GM23248 (cell line): ENCODE measurements around the gene LPGAT1. TPM values are rescaled to one million over a fixed set of nuclear protein-coding genes. Genes with fewer than 3 reads are reported as not detected.

Experiments
- DNase-seq: peaks from one replicate; pipeline ENCODE4 v3.0.0-alpha.2; 2015
- H2AFZ ChIP-seq: fragments of 200-600 bp; sonication (generic); 2 replicates; pipeline ENCODE4 v1.6.1; 2016; ENCODE audit warnings: antibody characterized with exemption
- H3F3A ChIP-seq: fragments of 200-600 bp; sonication (generic); 2 replicates; pipeline ENCODE4 v1.6.1; 2016; ENCODE audit warnings: mild to moderate bottlenecking, antibody characterized with exemption, mixed run types; ENCODE audit not compliant: insufficient read depth
- H3K27ac ChIP-seq: fragments of 200-600 bp; sonication (generic); 2 replicates; pipeline ENCODE4 v1.5.1; 2016; ENCODE audit warnings: mild to moderate bottlenecking
- H3K27me3 ChIP-seq: fragments of 200-600 bp; sonication (generic); replicated peaks from 2 replicates; pipeline ENCODE4 v1.6.1; 2016; ENCODE audit warnings: mild to moderate bottlenecking; ENCODE audit not compliant: insufficient read depth
- H3K36me3 ChIP-seq: fragments of 200-600 bp; sonication (generic); 2 replicates; pipeline ENCODE4 v1.6.1; 2016; ENCODE audit warnings: low read depth, mild to moderate bottlenecking
- H3K4me1 ChIP-seq: fragments of 200-600 bp; sonication (generic); 2 replicates; pipeline ENCODE4 v1.6.1; 2016; ENCODE audit warnings: mild to moderate bottlenecking; ENCODE audit not compliant: insufficient read depth
- H3K4me2 ChIP-seq: fragments of 200-600 bp; sonication (generic); one replicate; pipeline ENCODE4 v1.6.1; 2016; ENCODE audit warnings: mild to moderate bottlenecking; ENCODE audit not compliant: unreplicated experiment
- H3K4me3 ChIP-seq: fragments of 200-600 bp; sonication (generic); 2 replicates; pipeline ENCODE4 v1.5.1; 2016; ENCODE audit warnings: mild to moderate bottlenecking
- H3K79me2 ChIP-seq: fragments of 200-600 bp; sonication (generic); 2 replicates; pipeline ENCODE4 v1.6.1; 2016; ENCODE audit warnings: mild to moderate bottlenecking; ENCODE audit not compliant: insufficient read depth
- H3K9ac ChIP-seq: fragments of 200-600 bp; sonication (generic); 2 replicates; pipeline ENCODE4 v1.6.1; 2016; ENCODE audit warnings: mild to moderate bottlenecking
- H3K9me2 ChIP-seq: fragments of 200-600 bp; sonication (generic); 2 replicates; pipeline ENCODE4 v1.6.1; 2016; ENCODE audit warnings: mixed run types, mild to moderate bottlenecking, moderate library complexity; ENCODE audit not compliant: insufficient read depth
- H3K9me3 ChIP-seq: fragments of 200-600 bp; sonication (generic); one replicate; pipeline ENCODE4 v1.6.1; 2017; ENCODE audit warnings: low read depth
- H4K20me1 ChIP-seq: fragments of 200-600 bp; sonication (generic); 2 replicates; pipeline ENCODE4 v1.6.0; 2016; ENCODE audit not compliant: insufficient read depth
- EZH2 ChIP-seq: fragments of 200-600 bp; sonication (generic); IDR thresholded peaks from 2 replicates; pipeline ENCODE4 v1.6.1; 2018; ENCODE audit warnings: antibody characterized with exemption, mild to moderate bottlenecking; ENCODE audit not compliant: insufficient read depth, poor library complexity, severe bottlenecking
- EZH2phosphoT487 ChIP-seq: fragments of 200-600 bp; sonication (generic); IDR thresholded peaks from 2 replicates; pipeline ENCODE4 v1.6.1; 2018; ENCODE audit warnings: antibody characterized with exemption, moderate library complexity, mild to moderate bottlenecking, low read depth; ENCODE audit not compliant: insufficient read depth
- WGBS, 2 experiments: methylation state at CpG; one replicate each; pipeline ENCODE4 v1.1.6; 2015 to 2017; ENCODE audit warnings: low lambda C conversion rate in 2 of 2, low coverage in 1 of 2; ENCODE audit errors: missing lambda C conversion rate in 2 of 2; 5-methylcytosine and 5-hydroxymethylcytosine counted together
- in situ Hi-C: fragments of 300-500 bp; cut with MboI; formaldehyde crosslinking; loops from 2 replicates; pipeline ENCODE4 v1.15.0; 2020
- polyA plus RNA-seq: library from polyadenylated mRNA; unstranded; fragments of >200 nt; fragmentation: Nextera tagmentation; extraction: Ambion mirVana; gene quantifications from 2 replicates; pipeline ENCODE4 v1.2.1, GENCODE V29; 2016
- total RNA-seq: library from RNA; depleted of rRNA; stranded (reverse); fragments of >200 nt; shearing (Covaris generic); gene quantifications from 2 replicates; pipeline ENCODE4 v1.2.3, GENCODE V29; 2014

LPGAT1 gene
- total and polyA plus RNA-seq, 2 experiments from 2014 or later: 13.5 to 62.4 TPM

GRCh38 chr1:211827051-211827450 lies 3.5 kb downstream of the LPGAT1 start:
- Histone ChIP-seq H3K4me3 (no peak overlapping the region), H3K27me3 (no peaks in the 10 kb centered on the region), H3K79me2 (peaks cover 51% of the 10 kb centered on the region), H3K9me2 (no peaks in the 10 kb centered on the region), H3K4me2 (no peak overlapping the region), H3F3A (peaks cover 22% of the 10 kb centered on the region), H4K20me1 (no peaks in the 10 kb centered on the region), H3K4me1 (peaks cover 18% of the 10 kb centered on the region), H3K9ac (no peak overlapping the region), H3K9me3 (no peaks in the 10 kb centered on the region), H2AFZ (no peak overlapping the region), H3K36me3 (no peaks in the 10 kb centered on the region; the same call in 1 of the 2 replicates), H3K27ac (no peak overlapping the region)
- TF ChIP-seq EZH2: no peak
- TF ChIP-seq EZH2phosphoT487: no peak
- DNase-seq: no peak
- in situ Hi-C loops: no loop called here

DNA sequence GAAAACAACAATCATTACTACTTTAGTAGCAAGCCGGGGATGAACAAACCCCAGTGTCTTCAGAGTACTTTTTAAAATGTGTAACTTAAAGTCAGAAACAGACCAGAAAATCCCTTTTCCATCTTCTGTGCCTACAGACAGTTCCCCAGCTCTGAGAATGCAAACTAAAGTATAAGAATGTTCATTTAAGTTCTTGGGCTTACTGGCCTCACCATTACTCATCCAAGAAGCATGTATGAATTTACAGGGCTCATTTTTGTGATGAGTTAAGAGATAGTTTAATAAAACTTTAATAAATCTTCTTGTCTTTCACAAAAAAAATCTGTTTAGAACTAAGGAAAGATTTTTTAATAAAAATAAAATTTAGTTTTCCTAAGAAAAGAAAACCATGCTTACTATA lies 4.6 kb downstream of the LPGAT1 start:
- H3K9me2 ChIP-seq: no peaks in the 10 kb centered on the region
- peaks cover 18% of the 10 kb centered on the region for H3K4me1 ChIP-seq
- peak overlapping the region; percentile 37 for H3K27ac ChIP-seq
- no peaks in the 10 kb centered on the region for H3K27me3 ChIP-seq
- H3F3A ChIP-seq: peaks cover 22% of the 10 kb centered on the region
- peak overlapping the region; percentile 38 for H3K4me2 ChIP-seq
- no peak for TF ChIP-seq EZH2
- TF ChIP-seq EZH2phosphoT487: no peak
- in situ Hi-C loops: no loop called here
- H3K79me2 ChIP-seq: peaks cover 56% of the 10 kb centered on the region
- no peak overlapping the region for H3K4me3 ChIP-seq
- no peaks in the 10 kb centered on the region for H3K9me3 ChIP-seq
- no peak overlapping the region for H2AFZ ChIP-seq
- H4K20me1 ChIP-seq: no peaks in the 10 kb centered on the region
- DNase-seq: peak; percentile 76
- no peak overlapping the region for H3K9ac ChIP-seq
- WGBS, 2 experiments: 91 to 94% methylated on average over 1 of the region's 1 CpG
- H3K36me3 ChIP-seq: no peaks in the 10 kb centered on the region; the same call in 1 of the 2 replicates

DNA sequence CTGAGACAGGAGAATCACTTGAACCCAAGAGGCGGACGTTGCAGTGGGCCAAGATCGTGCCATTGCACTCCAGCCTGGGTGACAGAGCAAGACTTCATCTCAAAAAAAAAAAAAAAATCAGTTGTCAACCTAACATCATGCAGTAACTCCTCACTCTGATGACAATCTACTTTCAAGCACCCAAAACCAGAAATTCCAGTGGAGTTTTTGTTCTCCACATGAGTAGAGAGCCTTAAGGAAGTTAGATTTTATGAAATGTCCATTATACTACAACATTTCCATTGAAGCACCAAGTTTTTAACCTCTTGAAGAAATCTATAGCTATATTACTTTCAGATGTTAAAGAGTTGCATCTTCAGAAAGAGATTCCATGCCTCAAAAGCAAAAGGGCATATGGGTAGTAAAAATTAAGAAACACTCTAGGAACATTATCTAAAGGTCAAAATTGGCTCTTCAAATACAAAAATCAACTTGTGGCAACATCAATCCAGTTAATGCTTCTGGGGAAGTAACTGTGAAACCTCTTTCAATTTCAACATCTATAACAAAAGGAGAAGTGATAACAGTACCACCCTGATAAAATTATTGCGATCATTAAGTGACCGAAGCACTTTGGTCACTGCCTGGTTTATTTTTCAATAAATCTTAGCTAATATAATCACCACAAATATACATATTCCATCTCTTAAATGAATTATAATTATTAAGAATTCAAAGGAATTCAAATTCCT lies 7.7 kb downstream of the LPGAT1 start:
- peaks cover 8% of the 10 kb centered on the region; the same call in 1 of the 2 replicates for H3K36me3 ChIP-seq
- H3K9me3 ChIP-seq: no peaks in the 10 kb centered on the region
- H4K20me1 ChIP-seq: no peaks in the 10 kb centered on the region
- peaks cover 15% of the 10 kb centered on the region for H3F3A ChIP-seq
- no peak overlapping the region for H3K9ac ChIP-seq
- H2AFZ ChIP-seq: no peak overlapping the region
- no peak overlapping the region for H3K27ac ChIP-seq
- DNase-seq: no peak
- H3K4me1 ChIP-seq: peaks cover 10% of the 10 kb centered on the region
- no peaks in the 10 kb centered on the region for H3K9me2 ChIP-seq
- TF ChIP-seq EZH2 (no peak), EZH2phosphoT487 (no peak)
- no peaks in the 10 kb centered on the region for H3K27me3 ChIP-seq
- H3K4me2 ChIP-seq: no peak overlapping the region
- H3K79me2 ChIP-seq: peaks cover 66% of the 10 kb centered on the region
- 97% methylated on average over 5 of the region's 5 CpGs for WGBS, 2 experiments
- in situ Hi-C loops: no loop called here
- H3K4me3 ChIP-seq: no peak overlapping the region

DNA sequence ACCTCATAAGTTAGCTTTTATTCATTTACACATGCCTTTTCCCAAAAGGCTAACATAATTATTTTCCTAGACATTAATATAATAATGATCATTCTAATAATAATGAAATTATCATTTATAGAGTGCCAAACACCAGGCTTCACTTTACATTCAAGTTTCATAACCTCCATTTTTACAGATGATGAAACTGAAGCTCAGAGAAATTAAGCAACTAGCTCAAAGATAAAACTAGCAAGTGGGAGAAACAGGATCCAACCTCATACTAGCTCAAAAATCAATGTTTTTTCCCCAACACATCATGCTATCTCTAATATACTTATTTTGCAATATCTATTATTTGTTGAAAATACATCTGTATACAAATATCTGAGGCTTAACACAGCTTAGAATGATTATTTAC lies 14.0 kb downstream of the LPGAT1 start:
- H3K27me3 ChIP-seq: no peaks in the 10 kb centered on the region
- no peaks in the 10 kb centered on the region for H4K20me1 ChIP-seq
- no peak overlapping the region for H3K9ac ChIP-seq
- no peak for DNase-seq
- no peak overlapping the region for H3K27ac ChIP-seq
- no peak for TF ChIP-seq EZH2phosphoT487
- TF ChIP-seq EZH2: no peak
- H3K4me2 ChIP-seq: no peak overlapping the region
- H3K4me1 ChIP-seq: no peaks in the 10 kb centered on the region; the same call in 1 of the 2 replicates
- no peak overlapping the region for H2AFZ ChIP-seq
- H3K9me2 ChIP-seq: no peaks in the 10 kb centered on the region
- peaks cover 19% of the 10 kb centered on the region; the same call in 1 of the 2 replicates for H3K36me3 ChIP-seq
- H3K4me3 ChIP-seq: no peak overlapping the region
- in situ Hi-C loops: no loop called here
- H3K79me2 ChIP-seq: peaks cover 50% of the 10 kb centered on the region
- H3K9me3 ChIP-seq: no peaks in the 10 kb centered on the region
- H3F3A ChIP-seq: 0 out of 2 replicates have a peak, but pooled peaks cover 5% of the 10 kb centered on the region
